Mammary microvascular endothelial cell (primary cell): ENCODE measurements around the gene APOC3. TPM values are rescaled to one million over a fixed set of nuclear protein-coding genes. Genes with fewer than 3 reads are reported as not detected.

ENCODE experiments used
- total RNA-seq: library from RNA; depleted of rRNA; stranded (reverse); fragments of >200 nt; gene quantifications from 2 replicates; pipeline ENCODE4 v1.2.3, GENCODE V29; 2015

The APOC3 gene
- total RNA-seq, result not detected in 2 replicates

DNA sequence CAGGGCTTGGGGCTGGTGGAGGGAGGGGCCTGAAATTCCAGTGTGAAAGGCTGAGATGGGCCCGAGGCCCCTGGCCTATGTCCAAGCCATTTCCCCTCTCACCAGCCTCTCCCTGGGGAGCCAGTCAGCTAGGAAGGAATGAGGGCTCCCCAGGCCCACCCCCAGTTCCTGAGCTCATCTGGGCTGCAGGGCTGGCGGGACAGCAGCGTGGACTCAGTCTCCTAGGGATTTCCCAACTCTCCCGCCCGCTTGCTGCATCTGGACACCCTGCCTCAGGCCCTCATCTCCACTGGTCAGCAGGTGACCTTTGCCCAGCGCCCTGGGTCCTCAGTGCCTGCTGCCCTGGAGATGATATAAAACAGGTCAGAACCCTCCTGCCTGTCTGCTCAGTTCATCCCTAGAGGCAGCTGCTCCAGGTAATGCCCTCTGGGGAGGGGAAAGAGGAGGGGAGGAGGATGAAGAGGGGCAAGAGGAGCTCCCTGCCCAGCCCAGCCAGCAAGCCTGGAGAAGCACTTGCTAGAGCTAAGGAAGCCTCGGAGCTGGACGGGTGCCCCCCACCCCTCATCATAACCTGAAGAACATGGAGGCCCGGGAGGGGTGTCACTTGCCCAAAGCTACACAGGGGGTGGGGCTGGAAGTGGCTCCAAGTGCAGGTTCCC lies at the start of gene APOC3:
Gene APOC3, plus strand, starts transcription at position 383 of the 659 bp plus-strand sequence. CDS start 676 bp downstream, outside the sequence.

DNA sequence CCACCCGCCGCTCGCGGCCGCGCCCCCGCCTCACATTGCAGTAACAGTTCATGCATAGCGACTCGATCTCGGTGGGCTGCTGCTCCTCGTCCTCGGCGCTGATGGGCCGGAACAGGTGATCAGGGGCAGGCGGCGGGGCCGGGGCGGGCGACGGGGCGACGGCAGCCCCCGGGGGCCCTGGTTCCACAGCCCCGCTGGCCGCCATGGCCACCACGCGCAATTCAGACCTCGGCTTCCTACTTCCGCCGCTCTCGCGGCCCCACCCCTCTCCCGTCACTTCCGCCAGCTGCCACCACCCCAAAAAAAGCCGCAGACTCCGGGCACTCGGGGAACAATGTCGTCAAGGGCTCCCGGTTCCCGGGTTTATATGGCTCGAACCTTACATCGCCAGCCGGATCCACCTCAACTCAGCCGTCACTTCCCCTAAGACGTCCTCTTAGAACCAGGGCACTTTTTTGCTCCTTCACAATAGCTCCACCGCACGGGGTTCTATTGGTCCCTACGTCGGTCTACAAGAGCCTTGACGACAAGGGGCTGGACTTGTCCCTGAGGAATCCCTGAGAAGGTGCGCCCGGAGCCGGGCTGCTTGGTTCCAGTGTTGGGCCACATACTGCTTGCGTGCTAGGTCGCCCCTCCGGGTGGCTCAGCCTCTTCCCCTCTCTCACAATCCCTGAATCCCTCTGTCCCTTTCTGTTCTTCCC lies 41.8 kb upstream of the APOC3 start, which contains the start of gene ZPR1:
Gene ZPR1, minus strand, starts transcription at position 238 of the 701 bp plus-strand sequence. Its CDS starts 33 bp downstream, at position 205.

DNA sequence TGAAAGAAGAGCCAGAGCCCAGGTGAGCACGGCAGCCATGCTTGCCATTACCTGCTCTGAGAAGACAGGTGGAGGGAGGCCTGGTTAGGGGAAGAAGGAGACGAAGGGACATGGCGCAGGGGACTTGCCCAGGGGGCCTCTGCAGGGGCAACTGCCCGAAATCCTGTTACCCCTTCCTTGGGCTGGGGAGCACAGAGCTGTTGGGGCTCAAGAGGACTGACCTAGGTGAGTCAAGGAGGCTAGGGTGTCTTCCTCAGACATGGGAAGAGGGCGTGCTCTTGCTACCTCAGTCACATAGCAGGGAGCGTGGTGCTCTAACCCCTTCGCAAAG lies 37.9 kb upstream of the APOC3 start, which contains the start of gene APOA5:
Gene APOA5, minus strand, starts transcription at position 67 of the 331 bp plus-strand sequence. Its CDS starts 19 bp downstream, at position 48.

DNA sequence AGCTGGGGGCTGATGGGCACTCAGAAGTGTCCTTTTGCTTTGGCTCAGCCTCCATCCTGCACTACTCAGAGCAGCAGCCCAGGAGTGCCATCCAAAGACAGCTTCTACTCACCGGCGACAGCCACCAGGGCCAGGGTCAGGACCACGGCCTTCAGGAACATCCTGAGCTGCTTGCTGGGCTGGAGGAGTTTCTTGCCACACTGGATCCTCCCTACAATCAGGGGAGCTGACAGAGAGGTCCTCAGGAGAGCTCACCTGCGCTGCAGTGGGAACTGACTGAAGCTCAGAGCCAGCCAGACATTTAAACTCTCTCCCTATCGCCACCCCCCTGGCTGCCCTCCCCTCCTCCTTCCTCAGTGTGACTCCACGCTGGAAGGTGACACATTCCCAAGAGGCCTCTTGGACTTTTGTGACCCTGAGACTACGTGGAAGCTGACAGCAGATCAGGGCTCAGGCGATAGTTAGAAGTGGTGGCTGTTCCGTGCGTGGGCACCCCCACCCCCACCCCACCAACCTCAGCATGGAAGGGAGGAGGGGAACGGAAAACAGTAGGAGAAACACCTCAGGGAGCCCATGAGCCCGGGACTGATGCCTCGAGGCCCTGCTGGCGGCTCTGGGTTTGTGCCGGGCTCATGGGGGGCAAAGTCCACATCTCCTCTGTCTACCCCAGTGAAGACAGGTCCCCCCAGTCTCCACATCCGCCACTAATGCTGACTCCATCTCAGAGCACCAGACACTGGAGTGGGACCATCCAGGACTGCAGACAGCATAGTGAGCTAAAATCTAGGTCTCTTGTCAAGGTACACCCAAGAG lies 6.5 kb upstream of the APOC3 start, which contains the start of gene APOA4:
Gene APOA4, minus strand, starts transcription at position 274 of the 813 bp plus-strand sequence. Its CDS starts 113 bp downstream, at position 161.

DNA sequence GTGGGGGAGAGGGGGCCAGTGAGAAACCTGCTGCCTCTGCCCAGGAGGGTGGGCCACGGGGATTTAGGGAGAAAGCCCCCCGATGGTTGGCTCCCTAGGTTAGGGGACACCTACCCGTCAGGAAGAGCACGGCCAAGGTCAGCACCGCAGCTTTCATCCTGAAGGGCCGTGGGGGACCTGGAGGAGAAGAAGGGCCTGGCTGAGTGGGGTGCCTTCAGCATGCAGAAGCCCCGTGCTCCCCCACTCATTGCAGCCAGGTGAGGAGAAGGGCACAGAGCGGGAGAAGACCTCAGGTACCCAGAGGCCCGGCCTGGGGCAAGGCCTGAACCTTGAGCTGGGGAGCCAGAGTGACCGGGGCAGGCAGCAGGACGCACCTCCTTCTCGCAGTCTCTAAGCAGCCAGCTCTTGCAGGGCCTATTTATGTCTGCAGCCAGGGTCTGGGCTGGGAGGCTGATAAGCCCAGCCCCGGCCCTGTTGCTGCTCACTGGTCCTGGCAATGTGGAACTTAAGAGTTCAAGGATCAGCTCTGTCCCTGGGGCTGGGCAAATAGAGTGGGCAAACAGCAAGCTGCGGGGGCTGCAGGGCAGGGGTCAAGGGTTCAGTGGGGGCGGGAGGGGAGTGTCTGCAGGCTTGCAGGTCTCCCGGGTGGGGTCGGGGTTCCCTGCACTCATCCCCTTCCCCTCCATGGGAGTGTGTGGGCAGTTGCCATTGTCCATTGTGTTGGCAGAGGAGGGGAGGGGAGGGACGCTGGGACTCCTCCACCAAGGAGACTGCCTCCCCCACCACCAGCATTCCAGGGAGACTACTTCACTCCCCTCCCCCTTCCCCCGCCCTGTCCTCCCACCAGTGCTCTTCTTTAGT lies 7.8 kb downstream of the APOC3 start, which contains the start of gene APOA1:
Gene APOA1, minus strand, starts transcription at position 392 of the 861 bp plus-strand sequence. Its CDS starts 235 bp downstream, at position 157.

Other genes starting within 250 kb of the APOC3 start
- 14.5 and 15.6 TPM in 2 replicates for gene BUD13, start 56.9 kb upstream of the APOC3 start, total RNA-seq
- gene ZPR1, start 41.9 kb upstream of the APOC3 start, total RNA-seq, result 38.2 and 44.8 TPM in 2 replicates
- not detected in 2 replicates for gene APOA5, start 38.0 kb upstream of the APOC3 start, total RNA-seq
- gene APOA4, start 6.6 kb upstream of the APOC3 start, total RNA-seq, result not detected in 2 replicates
- not detected in 2 replicates for gene APOA1, start 7.7 kb downstream of the APOC3 start, total RNA-seq